CD4-positive, alpha-beta T cell treated with Interleukin-1 beta for 1 hour (primary cell): Measurements from ENCODE around the gene ATAD1.
A peak's percentile ranks its signal among the peaks of the same experiment; 100 is the strongest.
"Not testable (repeated sequence)": the region's sequence is repeated elsewhere in the genome, so short reads cannot be mapped to it uniquely, and the experiment has no call there.

ENCODE experiments used
- DNase-seq, 2 donors: peaks; one replicate each; pipeline ENCODE4 v3.0.0-alpha.2; 2020 to 2022

ATAD1 gene

DNA sequence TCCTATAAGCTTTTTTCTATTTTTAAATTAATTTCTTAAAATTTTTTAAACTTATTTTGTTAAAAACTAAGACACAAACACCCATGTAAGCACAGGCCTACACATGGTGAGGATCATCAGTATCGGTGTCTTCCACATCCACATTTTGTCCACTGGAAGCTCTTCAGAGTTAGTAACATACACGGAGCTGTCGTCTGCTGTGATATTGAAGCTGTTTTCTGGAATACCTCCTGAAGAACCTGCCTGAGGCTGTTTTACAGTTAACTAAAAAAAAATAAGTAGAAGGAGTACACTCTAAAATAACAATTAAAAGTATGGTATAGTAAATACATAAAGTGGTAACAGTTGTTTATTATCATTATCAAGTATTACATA lies 27.6 kb upstream of the ATAD1 start:
- DNase-seq, result no peak

DNA sequence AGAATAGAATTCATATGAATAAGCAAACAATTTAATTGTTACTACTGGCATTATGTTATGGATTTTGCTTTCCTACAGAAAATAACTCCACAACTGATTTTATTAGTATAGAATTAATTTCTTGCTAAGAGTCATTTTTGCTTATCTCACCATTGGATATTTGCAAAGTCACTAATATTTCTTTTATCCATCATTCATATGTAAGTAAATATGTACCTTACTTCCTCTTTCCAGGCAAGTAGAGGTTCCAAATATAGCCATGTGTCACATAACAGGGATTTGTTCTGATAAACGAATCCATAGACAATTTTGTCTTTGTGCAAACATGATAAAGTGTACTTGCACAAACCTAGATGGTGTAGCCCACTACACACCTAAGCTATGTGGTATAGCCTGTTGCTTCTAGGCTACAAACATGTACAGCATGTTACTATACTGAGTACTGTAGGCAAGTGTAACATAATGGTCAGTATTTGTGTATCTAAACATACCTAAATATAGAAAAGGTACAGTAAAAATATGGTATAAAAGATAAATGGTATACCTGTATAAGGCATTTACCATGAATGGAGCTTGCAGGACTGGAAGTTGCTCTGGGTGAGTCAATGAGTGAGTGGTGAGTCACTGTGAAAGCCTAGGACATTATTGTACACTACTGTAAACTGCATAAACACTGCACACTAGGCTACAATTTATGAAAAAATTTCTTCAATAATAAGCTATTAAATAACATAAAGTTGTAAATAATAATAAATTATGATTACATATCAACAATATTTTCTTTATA lies 27.0 kb upstream of the ATAD1 start:
- no peak for DNase-seq

DNA sequence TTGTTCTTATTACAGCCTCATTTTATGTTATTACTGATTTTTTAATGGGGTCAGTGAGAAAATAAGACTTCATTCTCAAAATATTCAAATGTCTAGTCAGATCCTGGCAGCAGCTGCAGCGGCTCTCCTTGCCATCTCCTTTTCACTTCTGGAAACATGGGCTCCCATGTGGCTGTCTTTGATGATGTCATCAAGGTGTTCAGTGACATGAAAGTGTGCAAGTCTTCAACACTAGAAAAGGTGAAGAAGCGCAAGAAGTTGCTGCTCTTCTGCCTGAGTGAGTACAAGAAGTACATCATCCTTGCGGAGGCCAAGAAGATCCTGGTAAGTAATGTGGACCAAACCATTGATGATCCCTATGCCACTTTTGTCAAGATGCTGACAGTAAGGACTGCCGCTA lies 25.7 kb upstream of the ATAD1 start:
- DNase-seq, result no peak

DNA sequence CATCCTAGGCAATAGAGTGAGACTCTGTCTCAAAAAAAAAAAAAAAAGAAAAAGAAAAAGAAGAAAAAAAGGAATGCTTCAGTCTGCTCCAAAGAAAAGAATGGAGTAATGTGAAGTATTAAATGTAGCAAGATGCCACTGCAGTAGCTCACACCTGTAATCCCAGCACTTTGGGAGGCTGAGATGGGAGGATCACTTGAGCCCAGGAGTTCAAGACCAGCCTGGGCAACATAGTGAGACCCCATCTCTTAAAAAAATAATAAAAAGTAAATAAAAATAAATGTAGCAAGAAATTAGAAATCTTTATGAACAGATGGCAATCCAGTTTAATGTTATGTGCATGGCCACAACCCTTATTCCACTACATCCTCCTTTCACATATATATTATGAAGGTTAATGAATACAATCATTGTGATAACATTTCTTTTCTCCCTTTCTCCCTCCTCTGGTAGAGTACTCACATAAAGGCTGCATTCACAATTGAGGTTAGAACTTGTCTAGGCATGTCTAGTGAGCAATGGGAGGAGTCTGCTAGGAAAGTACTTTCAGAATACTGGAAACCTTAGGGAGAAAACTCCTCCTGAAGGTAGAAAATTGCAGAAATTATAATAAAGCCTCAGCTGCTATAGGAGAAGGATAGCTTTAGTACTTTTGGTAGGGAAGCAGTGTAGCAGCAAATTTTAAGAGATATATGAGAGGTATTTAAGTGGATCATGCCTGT lies 24.9 kb upstream of the ATAD1 start:
- DNase-seq, result no peak

DNA sequence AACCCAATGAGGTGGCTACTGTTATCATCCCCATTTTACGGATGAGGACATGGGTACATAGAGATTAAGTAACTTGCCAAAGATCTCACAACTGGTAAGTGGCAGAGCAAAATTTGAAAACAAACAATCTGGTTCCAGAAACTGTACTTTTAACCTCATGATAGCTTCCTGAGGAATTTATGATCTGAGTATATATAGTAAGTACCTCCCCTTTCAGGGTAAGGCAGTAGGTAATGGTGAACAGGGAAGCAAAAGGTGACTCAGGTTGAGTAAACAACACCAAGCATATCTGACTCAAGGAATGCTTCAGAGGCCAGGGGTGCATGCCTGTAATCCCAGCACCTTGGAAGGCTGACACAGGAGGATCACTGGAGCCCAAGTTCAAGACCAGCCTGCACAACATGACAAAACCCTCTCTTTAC lies 24.2 kb upstream of the ATAD1 start:
- no peak for DNase-seq

DNA sequence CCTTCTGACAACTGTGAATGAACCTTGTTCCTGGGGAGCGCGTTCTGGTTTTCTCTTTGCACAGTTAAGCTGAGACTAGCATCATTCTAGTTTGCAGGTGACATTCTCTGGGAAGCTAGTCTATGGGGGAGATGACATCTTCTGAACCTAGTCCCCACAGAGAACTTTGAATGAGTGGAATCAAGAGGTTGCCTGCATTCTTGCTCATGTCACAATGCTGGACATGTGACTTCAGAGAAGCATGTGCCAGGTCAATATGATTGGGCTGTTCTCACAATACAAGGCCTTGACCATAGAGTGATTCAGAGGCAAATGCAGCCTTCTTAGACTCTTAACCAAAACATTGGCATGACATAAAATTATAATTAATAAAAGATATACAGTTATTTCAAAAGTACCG lies 23.2 kb upstream of the ATAD1 start:
- DNase-seq, result no peak

DNA sequence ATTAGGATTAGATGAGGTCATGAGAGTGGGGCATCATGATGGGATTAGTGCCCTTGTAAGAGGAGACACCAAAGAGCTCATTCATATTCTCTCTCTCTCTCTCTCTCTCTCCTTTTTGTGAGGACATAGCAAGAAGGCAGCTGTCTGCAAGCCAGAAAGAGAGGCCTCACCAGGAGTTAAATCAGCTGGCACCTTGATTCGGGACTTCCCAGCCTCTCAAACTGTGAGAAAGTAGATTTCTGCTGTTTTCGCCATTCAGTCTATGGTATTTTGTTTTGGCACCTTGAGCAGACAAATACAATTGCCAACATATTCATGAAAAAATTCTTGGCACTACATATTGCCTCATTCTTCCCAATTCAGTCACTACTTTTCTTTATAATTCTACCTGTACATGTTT lies 20.6 kb upstream of the ATAD1 start:
- no peak for DNase-seq

DNA sequence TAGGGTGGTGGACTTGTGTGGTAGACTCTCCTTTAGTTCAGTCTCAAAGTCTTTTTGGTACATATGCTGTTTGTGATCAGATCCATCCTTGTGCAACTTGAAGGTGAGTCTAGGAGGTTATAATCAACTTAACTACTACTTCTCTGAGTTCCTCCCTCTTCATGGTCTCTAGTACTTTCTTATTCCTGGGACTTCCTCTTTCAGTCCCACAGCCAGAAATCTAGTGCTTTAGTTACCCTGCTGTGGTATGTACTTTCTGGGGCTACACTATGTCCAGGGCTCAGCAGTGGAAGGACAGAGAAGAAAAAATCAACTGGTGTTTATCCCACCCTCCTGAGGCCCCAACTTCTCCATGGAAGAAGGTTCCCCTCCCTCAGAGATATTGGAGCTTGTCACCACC lies 19.4 kb upstream of the ATAD1 start:
- DNase-seq, result no peak

DNA sequence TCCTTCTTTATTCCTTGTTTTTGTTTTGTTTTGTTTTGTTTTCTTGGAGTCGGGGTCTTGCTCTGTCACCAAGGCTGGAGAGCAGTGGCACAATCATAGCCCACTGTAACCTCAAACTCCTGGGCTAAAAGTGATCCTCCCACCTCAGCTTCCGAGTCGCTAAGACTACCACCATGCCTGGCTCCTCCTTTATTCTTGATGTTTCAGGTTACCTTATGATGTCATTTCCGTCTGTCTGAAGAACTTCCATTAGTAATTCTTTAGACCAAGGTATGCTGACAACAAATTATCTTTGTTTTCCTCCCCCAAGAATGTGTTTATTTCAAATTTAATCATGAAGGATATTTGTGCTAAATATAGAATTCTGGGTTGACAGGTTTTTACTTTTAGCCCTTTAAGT lies 18.1 kb upstream of the ATAD1 start:
- DNase-seq, result no peak

DNA sequence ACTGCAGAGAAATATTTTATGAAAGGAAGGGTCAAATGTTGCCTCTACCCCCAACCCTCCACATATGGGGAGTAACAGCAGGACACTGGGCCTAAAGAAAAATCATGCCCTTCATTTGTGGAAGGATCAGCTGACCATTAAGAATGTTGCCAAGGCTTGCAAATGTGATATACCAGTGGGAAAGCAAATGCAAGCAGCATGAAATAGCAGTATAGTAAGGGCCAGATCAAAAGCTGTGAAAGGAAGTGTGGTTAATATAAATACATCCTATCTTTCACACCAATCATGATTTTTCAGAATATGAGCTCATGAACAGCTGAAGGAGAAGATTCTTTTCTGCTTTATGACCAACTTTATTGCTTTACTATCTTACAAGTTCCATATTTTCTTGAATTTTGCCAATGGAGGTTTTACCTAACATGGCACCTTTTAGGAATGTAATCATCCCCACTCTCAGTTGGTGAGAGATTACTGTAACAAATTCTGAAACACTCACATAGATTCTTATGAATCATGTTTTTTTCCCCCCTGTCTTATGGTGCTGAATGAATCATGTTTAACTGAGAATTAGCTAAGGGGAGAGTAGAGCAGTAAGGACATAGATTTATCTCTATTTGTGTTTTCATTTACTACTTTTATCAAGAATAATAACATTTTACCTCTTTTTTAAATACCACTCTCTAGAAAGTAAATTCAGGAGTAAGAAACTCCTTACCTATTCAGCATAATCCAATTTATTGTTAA lies 12.1 kb upstream of the ATAD1 start:
- no peak for DNase-seq

DNA sequence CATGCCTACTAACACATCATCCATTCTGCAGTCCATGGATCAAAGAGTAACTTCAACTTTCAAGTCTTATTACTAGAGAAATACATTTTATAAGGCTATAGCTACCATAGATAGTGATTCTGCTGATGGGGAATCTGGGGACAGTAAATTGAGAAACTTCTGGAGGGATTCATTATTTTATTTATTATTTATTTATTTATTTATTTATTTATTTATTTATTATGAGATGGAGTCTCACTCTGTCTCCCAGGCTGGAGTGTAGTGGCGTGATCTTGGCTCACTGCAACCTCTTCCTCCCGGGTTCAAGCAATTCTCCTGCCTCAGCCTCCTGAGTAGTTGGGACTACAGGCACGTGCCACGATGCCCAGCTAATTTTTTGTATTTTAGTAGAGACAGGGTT lies 11.0 kb upstream of the ATAD1 start:
- DNase-seq, result not testable (repeated sequence)

DNA sequence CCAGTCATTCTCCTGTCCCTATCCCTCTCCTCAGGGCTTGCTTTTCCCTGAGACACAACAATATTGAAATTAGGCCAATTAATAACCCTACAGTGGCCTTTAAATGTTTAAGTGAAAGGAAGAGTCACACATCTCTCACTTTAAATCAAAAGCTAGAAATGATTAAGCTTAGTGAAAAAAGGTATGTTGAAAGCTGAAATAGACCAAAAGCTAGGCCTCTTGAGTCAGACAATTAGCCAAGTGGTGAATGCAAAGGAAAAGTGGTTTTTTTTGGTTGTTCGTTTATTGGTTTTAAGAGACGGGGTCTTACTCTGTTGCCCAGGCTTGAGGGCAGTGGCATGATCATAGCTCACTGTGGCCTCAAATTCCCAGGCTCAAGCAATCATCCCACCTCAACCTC lies 9.7 kb upstream of the ATAD1 start:
- DNase-seq, result no peak

DNA sequence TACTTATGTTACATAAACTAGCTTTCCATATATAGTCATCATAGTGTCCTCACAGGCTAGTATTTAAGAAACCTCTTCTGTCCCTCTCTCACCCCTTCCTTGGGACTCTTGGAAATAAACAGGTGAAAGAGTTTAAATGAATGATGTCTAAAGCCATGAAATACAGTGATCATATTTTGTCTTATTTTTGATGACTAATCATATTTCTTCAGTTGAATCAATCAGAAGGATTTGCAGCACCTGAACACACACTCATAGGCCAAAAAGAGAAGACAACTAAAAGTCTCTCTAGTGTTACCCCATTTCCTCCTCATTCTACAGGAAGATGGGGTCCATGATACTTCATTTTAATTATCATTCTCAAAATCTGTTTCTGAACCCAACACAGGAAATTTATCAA lies 8.6 kb upstream of the ATAD1 start:
- no peak for DNase-seq

DNA sequence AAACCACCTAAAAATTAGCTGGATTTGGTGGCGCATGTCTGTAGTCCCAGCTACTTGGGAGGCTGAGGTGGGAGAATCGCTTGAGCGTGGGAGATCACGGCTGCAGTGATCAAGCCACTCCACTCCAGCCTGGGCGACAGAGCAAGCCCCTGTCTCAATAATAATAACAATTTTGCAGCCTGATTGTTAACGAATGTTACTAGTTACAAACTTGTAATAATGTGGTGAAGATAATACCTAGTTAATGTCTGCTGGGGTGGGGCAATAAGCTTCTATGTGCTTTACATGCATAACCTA lies 1.2 kb upstream of the ATAD1 start:
- no peak for DNase-seq

DNA sequence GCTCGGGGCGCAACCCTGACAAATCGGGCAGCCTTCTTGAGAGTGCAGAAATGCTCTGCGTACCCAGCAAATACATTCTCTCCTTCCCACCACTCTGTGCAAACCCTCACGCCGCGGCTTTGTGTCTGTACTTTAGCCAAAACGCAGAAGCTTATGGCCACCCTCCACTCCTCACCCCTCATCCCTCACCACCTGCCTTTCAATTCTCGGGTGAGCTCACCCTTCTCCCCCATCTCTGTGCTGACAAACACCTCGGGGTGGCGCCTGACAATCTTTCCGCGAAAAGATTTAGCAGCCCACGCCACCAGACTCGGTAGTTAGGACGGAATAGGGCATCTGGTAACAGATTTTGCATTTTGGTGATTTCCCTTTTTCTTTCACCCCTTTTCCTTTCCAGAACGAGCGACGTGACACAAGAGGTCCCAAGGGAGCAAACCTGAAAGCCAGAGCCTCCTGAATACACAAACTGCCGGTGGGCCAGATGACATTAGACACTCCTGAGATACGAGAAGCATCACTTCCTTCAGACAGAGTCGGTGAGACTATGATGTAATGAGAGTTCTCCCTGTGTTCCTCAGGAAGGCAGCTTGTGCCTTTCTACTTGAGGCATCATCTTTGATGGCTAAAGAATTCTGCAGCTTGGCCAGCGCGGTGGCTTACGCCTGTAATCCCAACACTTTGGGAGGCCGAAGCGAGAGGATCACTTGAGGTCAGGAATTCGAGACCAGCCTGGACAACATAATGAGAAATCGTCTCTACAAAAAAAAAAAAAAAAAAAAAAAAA lies 671 bp upstream of the ATAD1 start:
- peak; percentile 61 to 64 for DNase-seq

DNA sequence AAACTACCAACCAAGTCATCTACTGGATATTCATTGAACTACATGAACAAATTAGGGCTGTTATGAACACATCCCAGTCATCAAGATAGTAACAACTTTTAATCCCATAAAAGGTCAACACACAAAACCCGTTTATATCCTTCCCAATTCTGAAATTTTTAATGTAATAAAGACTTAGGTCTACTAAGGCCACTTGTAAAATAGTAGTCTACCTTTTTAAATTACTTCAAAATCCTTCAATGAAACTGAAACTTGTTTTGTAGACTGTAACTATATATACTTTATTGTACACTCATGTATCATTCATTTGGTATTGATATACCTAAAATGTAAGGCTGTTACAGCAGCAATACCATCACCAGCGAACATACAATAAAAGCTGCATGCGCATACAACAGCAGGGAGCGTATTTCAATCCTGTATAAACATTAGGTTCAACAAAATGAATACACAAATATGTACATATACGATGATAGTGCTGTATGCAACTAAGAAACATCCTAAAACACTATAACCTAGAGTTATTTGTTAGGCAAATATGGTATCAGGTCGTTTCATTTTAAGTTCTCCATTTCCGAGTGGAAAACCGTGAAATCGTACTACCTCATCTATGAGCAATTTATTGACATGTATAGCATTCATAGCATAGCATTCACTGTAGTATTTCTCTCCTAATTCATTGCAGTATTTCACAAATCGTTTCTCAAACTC lies 973 bp downstream of the ATAD1 start:
- DNase-seq, result no peak

DNA sequence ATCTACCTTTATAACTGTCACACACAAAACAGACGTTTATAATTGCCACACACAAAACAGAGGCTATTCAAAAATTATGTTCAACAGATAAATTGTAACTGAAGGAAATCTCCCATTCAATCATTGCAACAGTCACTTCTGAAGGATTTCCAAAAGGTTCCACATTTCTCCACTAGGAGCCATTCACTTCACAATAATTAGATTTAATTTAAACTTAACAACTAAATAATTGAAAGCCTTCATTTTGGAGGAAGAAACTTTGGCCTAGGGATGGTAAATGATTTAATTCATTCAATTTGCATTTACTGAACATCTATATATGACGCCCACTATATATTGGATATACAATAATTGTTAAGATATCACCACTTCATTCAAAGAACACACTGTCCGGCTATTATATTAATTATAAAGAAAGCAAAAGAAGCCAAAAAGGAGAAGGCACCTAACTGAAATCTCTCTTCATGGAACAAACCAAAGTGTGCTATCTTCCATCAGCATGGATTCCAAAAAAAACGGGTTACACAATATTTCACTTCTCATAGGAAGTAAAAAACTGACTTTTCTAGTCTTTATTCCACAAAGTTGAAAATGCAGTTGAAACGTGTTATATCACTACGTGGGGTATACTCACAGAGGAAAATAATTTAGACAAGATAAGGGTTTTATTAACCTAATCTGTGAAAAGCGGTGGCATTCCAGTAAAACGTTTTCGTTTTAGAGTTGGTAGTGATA lies 1.7 kb downstream of the ATAD1 start:
- no peak for DNase-seq

DNA sequence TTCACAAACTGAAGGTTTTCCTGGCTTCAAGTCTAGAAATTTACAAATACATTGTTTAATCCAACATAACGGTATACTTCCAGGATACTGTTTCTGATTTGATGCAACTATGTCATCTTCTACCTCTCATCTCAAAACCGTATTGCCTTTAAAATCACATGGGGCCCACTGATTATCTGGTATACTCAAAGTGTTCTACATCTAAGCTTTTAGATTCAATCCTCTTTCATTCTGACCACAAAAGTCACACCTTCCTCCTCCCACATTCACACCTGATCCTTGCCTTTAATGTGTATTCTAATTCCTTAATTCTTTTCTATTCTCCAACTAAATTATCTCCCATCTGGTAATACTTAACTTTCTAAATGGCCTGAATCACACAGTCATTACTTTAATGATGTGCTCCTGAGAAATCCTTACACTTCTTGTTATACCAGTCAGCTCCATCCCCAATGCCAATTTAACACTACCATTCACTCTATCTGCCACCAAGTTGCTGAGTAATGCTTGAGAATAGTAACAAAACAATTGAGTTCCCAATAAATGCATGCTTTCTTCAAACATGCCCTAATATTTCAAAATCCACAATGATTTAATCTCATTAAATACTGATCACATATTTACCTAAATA lies 13.0 kb downstream of the ATAD1 start:
- DNase-seq, result no peak

DNA sequence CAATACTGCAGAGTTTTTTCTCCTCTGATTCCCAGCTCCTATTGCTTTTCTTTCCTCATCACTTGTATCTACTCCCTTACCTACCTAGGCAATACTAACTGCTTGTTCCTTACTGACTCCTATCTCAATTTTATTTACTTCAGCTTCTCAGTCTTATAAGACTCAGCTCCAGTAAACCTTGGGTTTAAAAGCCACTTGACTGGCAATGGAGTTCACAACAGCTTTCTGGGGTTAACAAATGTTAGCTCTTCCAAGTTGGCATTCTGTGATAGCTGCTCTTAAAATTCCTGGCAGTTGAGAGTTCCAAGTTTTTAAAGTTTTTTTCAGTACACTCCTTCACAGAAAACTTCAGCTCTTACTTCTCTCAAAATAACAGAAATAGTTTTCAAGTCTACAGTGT lies 14.2 kb downstream of the ATAD1 start:
- DNase-seq, result no peak

DNA sequence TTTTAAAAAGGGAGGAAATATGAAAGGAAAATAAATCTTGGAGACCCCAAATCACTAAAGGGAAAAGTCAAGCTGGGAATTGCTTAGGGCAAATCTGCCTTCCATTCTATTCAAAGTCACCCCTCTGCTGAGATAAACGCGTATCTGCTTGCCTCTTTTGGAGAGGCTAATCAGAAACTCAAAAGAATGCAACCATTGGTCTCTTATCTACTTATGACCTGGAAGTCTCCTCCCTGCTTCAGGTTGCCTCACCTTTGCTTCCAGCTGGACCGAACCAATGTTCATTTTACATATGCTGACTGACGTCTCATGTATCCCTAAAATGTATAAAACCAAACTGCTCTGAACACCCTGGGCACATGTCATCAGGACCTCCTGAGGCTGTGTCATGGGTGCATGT lies 14.7 kb downstream of the ATAD1 start:
- no peak for DNase-seq

DNA sequence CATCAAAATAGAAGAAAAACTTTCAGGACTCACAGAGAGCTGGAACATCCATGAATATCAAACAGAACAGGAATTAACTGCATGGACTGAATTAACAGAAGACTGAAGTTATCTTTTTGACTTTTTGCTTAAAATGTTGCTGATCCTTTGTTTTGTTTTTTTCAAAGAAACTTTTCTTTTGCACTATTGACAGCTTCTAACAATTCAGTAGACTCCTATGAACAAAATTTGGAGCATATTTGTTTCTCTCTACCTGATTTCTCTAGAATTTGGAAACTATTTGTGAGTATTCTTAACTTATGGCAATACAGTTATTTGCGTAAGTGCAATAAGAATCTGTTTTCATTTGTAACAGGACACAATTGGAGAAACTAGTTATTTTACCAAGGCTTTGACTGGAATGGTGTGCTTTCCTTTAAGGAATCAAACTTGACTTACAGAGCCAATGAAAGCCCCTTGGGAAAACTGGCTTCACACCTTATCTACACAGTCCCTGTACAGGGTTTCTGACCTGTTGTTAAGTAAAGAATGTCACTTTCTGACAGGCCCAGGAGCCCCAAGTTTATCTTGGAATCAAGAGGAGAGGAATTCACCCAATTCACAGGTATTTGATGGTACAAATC lies 16.1 kb downstream of the ATAD1 start:
- DNase-seq, result not testable (repeated sequence)
